DOHH2 (cell line): ENCODE measurements around the gene MRPL18.

ENCODE experiments used
- EZH2phosphoT487 ChIP-seq: fragments of 200-600 bp; sonication (generic); IDR thresholded peaks from 2 replicates; pipeline ENCODE4 v1.6.1; 2017; ENCODE audit warnings: borderline replicate concordance, mild to moderate bottlenecking, antibody characterized with exemption, low read length, moderate library complexity, mixed read lengths
- TF ChIP-seq, protein P1 (sequence below): fragments of 200-600 bp; sonication (generic); IDR thresholded peaks from one replicate; pipeline ENCODE4 v1.5.1; 2014; ENCODE audit warnings: antibody characterized with exemption, mild to moderate bottlenecking, low read depth, low read length; ENCODE audit not compliant: poor library complexity, severe bottlenecking

DNA sequence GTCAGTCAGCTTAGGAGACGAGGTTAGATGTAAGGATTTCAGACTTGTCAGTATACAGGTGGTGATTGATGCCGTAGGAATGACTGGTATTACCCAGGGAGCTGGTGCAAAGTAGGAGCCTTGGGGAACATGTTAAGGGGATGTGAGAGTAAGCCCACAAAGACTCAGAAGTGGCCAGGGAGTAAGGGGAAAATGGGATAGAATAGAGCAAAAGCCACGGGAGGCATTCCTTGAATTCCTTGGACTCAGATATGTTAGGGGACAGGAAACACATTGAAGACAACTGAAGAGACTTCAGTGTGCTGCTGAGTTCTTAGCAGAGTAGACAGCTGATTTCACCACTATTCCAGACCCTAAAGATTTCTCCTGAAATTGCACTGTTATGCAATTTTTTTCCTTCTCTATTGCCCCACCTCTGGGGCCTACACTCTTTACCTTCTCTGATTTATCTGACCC, 29.6 kb upstream of the MRPL18 start:
- TF ChIP-seq EZH2phosphoT487 = no peak
- TF ChIP-seq, protein P1, sequence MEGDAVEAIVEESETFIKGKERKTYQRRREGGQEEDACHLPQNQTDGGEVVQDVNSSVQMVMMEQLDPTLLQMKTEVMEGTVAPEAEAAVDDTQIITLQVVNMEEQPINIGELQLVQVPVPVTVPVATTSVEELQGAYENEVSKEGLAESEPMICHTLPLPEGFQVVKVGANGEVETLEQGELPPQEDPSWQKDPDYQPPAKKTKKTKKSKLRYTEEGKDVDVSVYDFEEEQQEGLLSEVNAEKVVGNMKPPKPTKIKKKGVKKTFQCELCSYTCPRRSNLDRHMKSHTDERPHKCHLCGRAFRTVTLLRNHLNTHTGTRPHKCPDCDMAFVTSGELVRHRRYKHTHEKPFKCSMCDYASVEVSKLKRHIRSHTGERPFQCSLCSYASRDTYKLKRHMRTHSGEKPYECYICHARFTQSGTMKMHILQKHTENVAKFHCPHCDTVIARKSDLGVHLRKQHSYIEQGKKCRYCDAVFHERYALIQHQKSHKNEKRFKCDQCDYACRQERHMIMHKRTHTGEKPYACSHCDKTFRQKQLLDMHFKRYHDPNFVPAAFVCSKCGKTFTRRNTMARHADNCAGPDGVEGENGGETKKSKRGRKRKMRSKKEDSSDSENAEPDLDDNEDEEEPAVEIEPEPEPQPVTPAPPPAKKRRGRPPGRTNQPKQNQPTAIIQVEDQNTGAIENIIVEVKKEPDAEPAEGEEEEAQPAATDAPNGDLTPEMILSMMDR = no peak
